Mesendoderm (in vitro differentiated cells): ENCODE results near the gene TRANK1.

ENCODE experiments used
- DNase-seq: peaks from one replicate; pipeline ENCODE4 v3.0.0; 2013
- H2AK5ac ChIP-seq: 2 replicates; pipeline ENCODE4 v1.6.1; 2013; ENCODE audit warnings: low read length, inconsistent platforms
- H2BK120ac ChIP-seq: 2 replicates; pipeline ENCODE4 v1.6.1; 2013; ENCODE audit warnings: low read depth, mild to moderate bottlenecking, low read length, moderate library complexity, mixed read lengths
- H2BK15ac ChIP-seq: replicated peaks from 2 replicates; pipeline ENCODE4 v1.6.1; 2013; ENCODE audit warnings: low read depth, mild to moderate bottlenecking, moderate library complexity
- H2BK5ac ChIP-seq: 2 replicates; pipeline ENCODE4 v1.6.1; 2013; ENCODE audit warnings: low read length, inconsistent platforms
- H3K18ac ChIP-seq: 2 replicates; pipeline ENCODE4 v1.6.1; 2013; ENCODE audit warnings: mild to moderate bottlenecking, low read length, mixed read lengths
- H3K23ac ChIP-seq: one replicate; pipeline ENCODE4 v1.6.1; 2013; ENCODE audit warnings: low read length
- H3K27ac ChIP-seq: 2 replicates; pipeline ENCODE4 v1.5.1; 2013; ENCODE audit warnings: low read depth, mild to moderate bottlenecking, inconsistent platforms, low read length, moderate library complexity
- H3K27me3 ChIP-seq: 2 replicates; pipeline ENCODE4 v1.6.1; 2013; ENCODE audit warnings: low read length, control low read depth, mild to moderate bottlenecking, inconsistent platforms; ENCODE audit not compliant: insufficient read depth, poor library complexity
- H3K36me3 ChIP-seq: 2 replicates; pipeline ENCODE4 v1.6.1; 2013; ENCODE audit warnings: low read length, inconsistent platforms; ENCODE audit not compliant: control insufficient read depth, insufficient read depth
- H3K4ac ChIP-seq: one replicate; pipeline ENCODE4 v1.6.1; 2013; ENCODE audit warnings: low read depth, mild to moderate bottlenecking, low read length, moderate library complexity
- H3K4me1 ChIP-seq: 2 replicates; pipeline ENCODE4 v1.6.1; 2013; ENCODE audit warnings: low read depth, low read length, inconsistent platforms; ENCODE audit not compliant: control insufficient read depth
- H3K4me2 ChIP-seq: 2 replicates; pipeline ENCODE4 v1.6.1; 2013; ENCODE audit warnings: low read length
- H3K4me3 ChIP-seq: 2 replicates; pipeline ENCODE4 v1.5.1; 2013; ENCODE audit warnings: mild to moderate bottlenecking, low read length
- H3K56ac ChIP-seq: one replicate; pipeline ENCODE4 v1.6.1; 2013; ENCODE audit warnings: low read length
- H3K79me1 ChIP-seq: 2 replicates; pipeline ENCODE4 v1.6.1; 2013; ENCODE audit warnings: low read length, inconsistent platforms
- H3K79me2 ChIP-seq: 2 replicates; pipeline ENCODE4 v1.6.1; 2013; ENCODE audit warnings: mild to moderate bottlenecking, low read length; ENCODE audit not compliant: control insufficient read depth, insufficient read depth
- H3K9ac ChIP-seq: 2 replicates; pipeline ENCODE4 v1.6.1; 2013; ENCODE audit warnings: low read length, inconsistent platforms
- H4K5ac ChIP-seq: one replicate; pipeline ENCODE4 v1.6.1; 2013; ENCODE audit warnings: low read length
- H4K8ac ChIP-seq: one replicate; pipeline ENCODE4 v1.6.1; 2013; ENCODE audit warnings: low read depth, mild to moderate bottlenecking, control low read depth, low read length, moderate library complexity
- WGBS: extraction: QIAGEN DNeasy Blood & Tissue Kit; methylation state at CpG from one replicate; pipeline ENCODE4 v1.1.7; 2013; ENCODE audit warnings: low lambda C conversion rate, missing lambda C conversion rate; ENCODE audit not compliant: insufficient coverage; ENCODE audit errors: extremely low coverage; 5-methylcytosine and 5-hydroxymethylcytosine counted together

The TRANK1 gene

DNA sequence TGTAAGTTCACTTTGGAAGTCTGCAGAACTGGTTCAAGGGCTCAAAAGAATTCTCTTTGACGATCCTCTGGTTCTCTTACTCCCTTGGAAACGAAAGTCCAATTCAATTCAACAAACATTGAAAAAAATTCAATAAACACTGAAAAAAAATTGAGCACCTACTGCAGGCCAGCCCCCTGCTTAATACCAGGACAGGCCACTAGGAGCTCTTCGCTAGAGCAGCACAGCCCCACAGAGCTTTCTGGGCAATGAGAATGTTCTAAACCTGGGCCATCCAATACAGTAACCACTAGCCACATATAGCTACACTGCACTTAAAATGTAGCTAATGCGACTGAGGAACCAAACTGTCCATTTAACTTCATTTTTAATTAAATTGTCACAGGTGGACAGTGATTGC, 130.1 kb downstream of the TRANK1 start:
- no peak overlapping the region for H3K56ac ChIP-seq
- no peak overlapping the region for H2BK5ac ChIP-seq
- no peak overlapping the region for H3K27ac ChIP-seq
- H4K5ac ChIP-seq = no peak overlapping the region
- no peaks in the 10 kb centered on the region for H3K4me1 ChIP-seq
- DNase-seq = no peak
- no peak overlapping the region for H3K23ac ChIP-seq
- H3K27me3 ChIP-seq = no peaks in the 10 kb centered on the region
- H3K4me2 ChIP-seq = no peak overlapping the region
- no peak overlapping the region for H3K4ac ChIP-seq
- no peak overlapping the region for H2BK120ac ChIP-seq
- WGBS = no CpG with 5 or more reads among the region's 4 CpGs
- no peak overlapping the region for H3K9ac ChIP-seq
- H2BK15ac ChIP-seq = no peak overlapping the region
- no peak overlapping the region for H4K8ac ChIP-seq
- no peak overlapping the region for H3K18ac ChIP-seq
- H3K79me2 ChIP-seq = no peaks in the 10 kb centered on the region
- no peak overlapping the region for H2AK5ac ChIP-seq
- H3K36me3 ChIP-seq = no peaks in the 10 kb centered on the region
- no peak overlapping the region for H3K4me3 ChIP-seq
- no peaks in the 10 kb centered on the region for H3K79me1 ChIP-seq

DNA sequence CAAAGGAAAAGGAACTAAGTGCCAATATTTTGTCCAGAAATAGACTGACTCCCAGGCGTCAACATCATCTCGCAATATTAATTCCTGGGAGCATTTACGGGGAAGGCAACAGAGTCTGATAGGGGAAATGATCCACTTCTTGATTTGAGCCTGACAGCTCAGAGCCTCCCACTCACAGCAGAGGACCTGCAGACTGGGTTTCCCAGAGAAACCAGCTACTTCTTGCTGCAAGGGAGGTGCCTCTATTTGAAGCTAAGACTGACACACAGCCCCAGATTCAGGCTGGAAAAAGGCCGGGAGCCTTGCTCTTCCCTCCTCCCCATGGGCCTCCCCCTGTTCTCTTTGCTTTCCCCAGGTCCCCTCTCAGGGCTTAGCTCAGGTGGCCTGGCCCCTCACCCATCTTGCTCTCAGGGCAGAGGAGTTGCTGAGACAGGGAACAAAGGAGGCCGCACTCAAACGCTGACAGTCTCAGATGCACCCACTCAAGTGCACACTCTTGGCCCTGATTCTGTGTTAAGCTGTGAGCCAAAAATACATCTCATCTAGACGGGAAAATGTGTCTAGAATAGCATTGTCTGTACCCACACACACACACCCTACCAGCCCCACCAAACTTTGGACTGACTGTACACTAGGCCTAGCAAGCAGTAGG, 130.7 kb downstream of the TRANK1 start:
- Histone ChIP-seq H3K27me3 (no peaks in the 10 kb centered on the region), H3K4ac (no peak overlapping the region), H3K9ac (no peak overlapping the region), H3K4me3 (no peak overlapping the region), H3K4me2 (no peak overlapping the region), H3K4me1 (no peaks in the 10 kb centered on the region), H2AK5ac (no peak overlapping the region), H3K79me1 (no peaks in the 10 kb centered on the region), H3K56ac (no peak overlapping the region), H3K23ac (no peak overlapping the region), H2BK120ac (no peak overlapping the region), H4K8ac (no peak overlapping the region), H2BK5ac (no peak overlapping the region), H3K27ac (no peak overlapping the region), H3K79me2 (no peaks in the 10 kb centered on the region), H3K36me3 (no peaks in the 10 kb centered on the region), H2BK15ac (no peak overlapping the region), H3K18ac (no peak overlapping the region), H4K5ac (no peak overlapping the region)
- WGBS = no CpG with 5 or more reads among the region's 7 CpGs
- DNase-seq = no peak

DNA sequence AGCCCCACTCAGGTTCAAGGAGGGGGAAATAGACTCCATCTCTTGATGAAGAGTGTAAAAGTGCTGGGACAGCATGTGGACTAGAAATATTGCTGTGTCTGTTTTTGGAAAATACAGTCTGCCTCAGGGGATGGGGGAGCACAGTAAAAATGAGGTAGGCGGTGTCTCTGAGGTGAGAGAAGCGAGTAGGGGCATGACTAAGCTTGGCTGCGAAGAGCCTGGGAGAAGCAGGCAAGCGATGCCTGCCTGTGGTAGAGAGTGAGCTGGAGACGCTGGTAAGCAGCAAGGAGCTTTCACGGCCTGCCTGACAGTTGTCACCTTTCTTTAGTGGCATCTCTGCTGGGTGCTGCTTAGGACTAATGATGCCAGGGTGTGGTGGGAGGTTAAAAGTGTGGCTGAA, 131.5 kb downstream of the TRANK1 start:
- Histone ChIP-seq H3K4me3 (no peak overlapping the region), H3K4me1 (no peaks in the 10 kb centered on the region), H3K9ac (no peak overlapping the region), H3K18ac (no peak overlapping the region), H2AK5ac (no peak overlapping the region), H4K8ac (no peak overlapping the region), H2BK15ac (no peak overlapping the region), H4K5ac (no peak overlapping the region), H3K36me3 (no peaks in the 10 kb centered on the region), H3K56ac (no peak overlapping the region), H2BK120ac (no peak overlapping the region), H3K79me2 (no peaks in the 10 kb centered on the region), H2BK5ac (no peak overlapping the region), H3K4ac (no peak overlapping the region), H3K4me2 (no peak overlapping the region), H3K27ac (no peak overlapping the region), H3K79me1 (no peaks in the 10 kb centered on the region), H3K23ac (no peak overlapping the region), H3K27me3 (no peaks in the 10 kb centered on the region)
- no peak for DNase-seq
- WGBS = no CpG with 5 or more reads among the region's 6 CpGs

DNA sequence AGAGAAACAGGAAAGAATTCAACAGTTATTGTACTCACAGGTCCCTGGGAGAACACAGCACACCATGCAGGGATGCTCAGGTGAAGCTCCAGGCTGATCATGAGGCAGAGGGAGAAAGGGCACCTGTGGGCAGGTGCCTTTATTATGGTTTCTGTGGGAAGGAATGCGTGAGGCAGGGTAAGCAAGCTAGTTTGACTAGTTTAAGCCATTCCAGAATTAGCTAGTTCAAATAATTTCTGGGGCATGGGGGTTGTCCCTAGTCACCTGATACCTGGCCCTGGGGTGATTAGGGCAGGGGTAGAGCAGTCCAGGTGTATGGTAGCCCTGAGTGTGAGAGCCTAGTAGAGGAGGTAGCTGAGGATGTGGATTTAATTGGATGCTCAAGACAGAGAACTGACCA, 132.6 kb downstream of the TRANK1 start:
- H3K27ac ChIP-seq = no peak overlapping the region
- no CpG with 5 or more reads among the region's 1 CpG for WGBS
- H3K18ac ChIP-seq = no peak overlapping the region
- H4K5ac ChIP-seq = no peak overlapping the region
- H2BK5ac ChIP-seq = no peak overlapping the region
- no peak overlapping the region for H3K9ac ChIP-seq
- no peaks in the 10 kb centered on the region for H3K27me3 ChIP-seq
- no peak overlapping the region for H3K23ac ChIP-seq
- no peaks in the 10 kb centered on the region for H3K79me1 ChIP-seq
- H3K4me3 ChIP-seq = no peak overlapping the region
- no peak overlapping the region for H2BK120ac ChIP-seq
- no peak overlapping the region for H2BK15ac ChIP-seq
- no peak overlapping the region for H3K4ac ChIP-seq
- no peak overlapping the region for H3K56ac ChIP-seq
- no peaks in the 10 kb centered on the region for H3K4me1 ChIP-seq
- H3K4me2 ChIP-seq = no peak overlapping the region
- H4K8ac ChIP-seq = no peak overlapping the region
- no peak for DNase-seq
- H3K36me3 ChIP-seq = no peaks in the 10 kb centered on the region
- H2AK5ac ChIP-seq = no peak overlapping the region
- no peaks in the 10 kb centered on the region for H3K79me2 ChIP-seq

DNA sequence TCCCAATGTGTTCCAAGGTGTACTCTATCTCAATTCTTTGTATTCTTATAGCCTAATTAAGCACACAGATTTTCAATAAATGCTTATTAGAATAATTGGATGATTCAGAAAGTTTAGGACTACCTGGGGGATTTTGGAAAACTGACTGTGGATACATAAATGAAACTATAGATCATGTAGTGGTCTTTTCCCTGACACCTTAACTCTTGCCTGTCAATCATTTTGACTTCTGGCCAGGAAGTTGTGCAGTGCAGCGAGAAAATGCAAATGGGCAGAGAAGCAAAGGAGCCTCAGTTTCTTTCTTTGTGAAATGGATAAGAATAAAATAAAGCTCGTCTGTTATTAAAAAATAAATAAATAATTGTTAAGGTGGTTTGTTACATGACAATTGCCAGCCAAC, 133.1 kb downstream of the TRANK1 start:
- Histone ChIP-seq H3K23ac (no peak overlapping the region), H3K79me1 (no peaks in the 10 kb centered on the region), H3K9ac (no peak overlapping the region), H3K36me3 (no peaks in the 10 kb centered on the region), H2AK5ac (no peak overlapping the region), H3K4me3 (no peak overlapping the region), H3K27ac (no peak overlapping the region), H2BK120ac (no peak overlapping the region), H2BK15ac (no peak overlapping the region), H3K4me2 (no peak overlapping the region), H3K18ac (no peak overlapping the region), H3K4ac (no peak overlapping the region), H3K4me1 (no peaks in the 10 kb centered on the region), H4K5ac (no peak overlapping the region), H2BK5ac (no peak overlapping the region), H3K27me3 (no peaks in the 10 kb centered on the region), H3K79me2 (no peaks in the 10 kb centered on the region), H4K8ac (no peak overlapping the region), H3K56ac (no peak overlapping the region)
- DNase-seq = no peak
- no CpG with 5 or more reads among the region's 2 CpGs for WGBS
